GM12878 (cell line): Measurements from ENCODE around the gene PKD1L1. TPM values are rescaled to one million over a fixed set of nuclear protein-coding genes. Genes with fewer than 3 reads are reported as not detected.

ENCODE experiments used
- ATAC-seq: fragments of 200-7000 bp; cut with Tn5 transposase; 3 replicates; pipeline ENCODE4 v1.9.1; 2020; ENCODE audit warnings: mild to moderate bottlenecking, moderate library complexity
- BruUV-seq: library from RNA; stranded (reverse); fragments of 400-500 nt; replicated peaks from 2 replicates; lab custom pipeline; 2021; lab: Mats Ljungman, UMichigan
- CTCF ChIA-PET: fragments of 300-600 bp; sonication (Branson Sonifier 250); formaldehyde crosslinking; extraction: SDS; loops from one replicate; lab custom pipeline; 2021; ENCODE audit warnings: inconsistent platforms; lab: Yijun Ruan, JAX
- POLR2A ChIA-PET: fragments of 350-600 bp; formaldehyde crosslinking; extraction: SDS; loops from one replicate; lab custom pipeline; 2021; ENCODE audit warnings: inconsistent platforms; lab: Charles Lee
- RAD21 ChIA-PET: fragments of 300-600 bp; sonication (Branson Sonifier 250); formaldehyde crosslinking; loops from one replicate; lab custom pipeline; 2023; ENCODE audit warnings: antibody characterized with exemption; ENCODE audit not compliant: unreplicated experiment; lab: Charles Lee
- SMC1A ChIA-PET: fragments of 300-600 bp; sonication (Branson Sonifier 250); formaldehyde crosslinking; loops from one replicate; lab custom pipeline; 2023; ENCODE audit not compliant: unreplicated experiment, uncharacterized antibody; lab: Charles Lee
- DNase-seq: peaks from one replicate; pipeline ENCODE4 v3.0.0-alpha.2; 2011; ENCODE audit warnings: low read depth, low spot score
- FAIRE-seq: peaks from 3 replicates; lab custom pipeline; 2011; peaks lifted over from hg19 to GRCh38; lab: Jason Lieb, UNC
- H2AFZ ChIP-seq: 2 replicates; pipeline ENCODE4 v1.6.0; 2011; ENCODE audit warnings: low read depth, low read length, control low read depth; ENCODE audit not compliant: control insufficient read depth
- H3K27ac ChIP-seq: 2 replicates; pipeline ENCODE4 v1.5.1; 2011; ENCODE audit warnings: control low read depth; ENCODE audit not compliant: control insufficient read depth, insufficient read depth
- H3K27me3 ChIP-seq, 2 experiments: replicated peaks in 1 of 2; 2 replicates each; pipeline versions ENCODE4 v1.6.0 to v1.6.1; 2011; ENCODE audit warnings: low read length in 1 of 2; ENCODE audit not compliant: control insufficient read depth in 2 of 2, insufficient read depth in 2 of 2
- H3K36me3 ChIP-seq, 2 experiments: 2 replicates each; pipeline ENCODE4 v1.5.1; 2011; ENCODE audit warnings: low read length in 1 of 2; ENCODE audit not compliant: control insufficient read depth in 2 of 2, insufficient read depth in 2 of 2
- H3K4me1 ChIP-seq: 2 replicates; pipeline ENCODE4 v1.6.1; 2011; ENCODE audit warnings: mild to moderate bottlenecking, low read length, moderate library complexity, mixed read lengths; ENCODE audit not compliant: control insufficient read depth, insufficient read depth
- H3K4me2 ChIP-seq: 2 replicates; pipeline ENCODE4 v1.6.0; 2011; ENCODE audit warnings: control low read depth; ENCODE audit not compliant: control insufficient read depth, insufficient read depth
- H3K4me3 ChIP-seq: fragments of 200-600 bp; sonication (generic); 2 replicates; pipeline ENCODE4 v1.5.1; 2016
- H3K79me2 ChIP-seq: 2 replicates; pipeline ENCODE4 v1.6.0; 2011; ENCODE audit warnings: low read length; ENCODE audit not compliant: control insufficient read depth, insufficient read depth
- H3K9ac ChIP-seq: 2 replicates; pipeline ENCODE4 v1.8.0; 2011; ENCODE audit warnings: low read length, control low read depth, mixed read lengths; ENCODE audit not compliant: control insufficient read depth, insufficient read depth
- H3K9me3 ChIP-seq: replicated peaks from 3 replicates; pipeline ENCODE4 v1.5.1; 2011; ENCODE audit warnings: mild to moderate bottlenecking, low read length; ENCODE audit not compliant: control insufficient read depth, insufficient read depth
- H4K20me1 ChIP-seq: 2 replicates; pipeline ENCODE4 v1.6.0; 2011; ENCODE audit not compliant: control insufficient read depth, insufficient read depth
- HCFC1 ChIP-seq: fragments of 150-350 bp; IDR thresholded peaks from 2 replicates; pipeline ENCODE4 v1.6.1; 2014; ENCODE audit warnings: low read length
- MYC ChIP-seq: IDR thresholded peaks from 2 replicates; pipeline ENCODE4 v1.6.1; 2011; ENCODE audit warnings: mild to moderate bottlenecking, low read length, moderate library complexity, inconsistent platforms; ENCODE audit not compliant: insufficient read depth, insufficient replicate concordance, insufficient read length, severe bottlenecking
- RAD21 ChIP-seq: IDR thresholded peaks from 2 replicates; pipeline ENCODE4 v1.6.1; 2011; ENCODE audit warnings: mild to moderate bottlenecking, low read depth, low read length, moderate library complexity; ENCODE audit not compliant: insufficient read depth
- RELA ChIP-seq: fragments of 450-650 bp; IDR thresholded peaks from 2 replicates; pipeline ENCODE4 v1.8.0; 2014; ENCODE audit warnings: borderline replicate concordance; ENCODE audit not compliant: partially characterized antibody
- SUZ12 ChIP-seq: fragments of 200-600 bp; sonication (generic); IDR thresholded peaks from one replicate; pipeline ENCODE4 v1.6.1; 2018; ENCODE audit warnings: antibody characterized with exemption, mild to moderate bottlenecking; ENCODE audit not compliant: unreplicated experiment
- YBX1 ChIP-seq: fragments of 450-650 bp; IDR thresholded peaks from 2 replicates; pipeline ENCODE4 v1.6.1; 2016; ENCODE audit warnings: antibody characterized with exemption
- WGBS: methylation state at CpG from one replicate; pipeline ENCODE4 v1.1.6; 2016; ENCODE audit warnings: low lambda C conversion rate; ENCODE audit not compliant: insufficient replicate concordance, insufficient coverage; ENCODE audit errors: missing lambda C conversion rate; 5-methylcytosine and 5-hydroxymethylcytosine counted together
- in situ Hi-C: fragments of 300-500 bp; cut with MboI; formaldehyde crosslinking; loops from 9 replicates; pipeline ENCODE4 v1.14.3; 2018; ENCODE audit warnings: mixed read lengths
- intact Hi-C: fragments of 100-400 bp; cut with micrococcal nuclease; formaldehyde crosslinking; loops from one replicate; pipeline ENCODE4 v1.14.2; 2022; ENCODE audit not compliant: unreplicated experiment
- polyA plus RNA-seq, 11 experiments: library from polyadenylated mRNA; depleted of rRNA in 4 of 11; unstranded in 6 of 11; stranded (reverse) in 5 of 11; fragments of >200 nt; fragmentation: Nextera tagmentation in 4 of 11; fragmentation: Illumina TruSeq in 1 of 11; extraction: Ambion mirVana in 4 of 11; extraction: Trizol in 1 of 11; gene quantifications; 1 replicate in 1 of 11; 2 replicates in 10 of 11; pipeline versions ENCODE4 v1.2.1 to v1.2.3, GENCODE V29; 2011 to 2016; ENCODE audit warnings: inconsistent platforms in 2 of 11, missing spikeins in 2 of 11, low read depth in 1 of 11
- total RNA-seq, 4 experiments: library from RNA; depleted of rRNA in 3 of 4; stranded (reverse); fragments of >200 nt in 3 of 4; fragmentation: Illumina TruSeq in 1 of 4; extraction: Trizol in 1 of 4; gene quantifications; 2 replicates each; pipeline versions ENCODE4 v1.2.1 to v1.2.3, GENCODE V29; 2013 to 2021
- TF ChIP-seq, protein P1 (sequence below): IDR thresholded peaks from 2 replicates; pipeline ENCODE4 v1.6.1; 2011; ENCODE audit warnings: low read depth, mild to moderate bottlenecking, low read length, moderate library complexity, borderline replicate concordance; ENCODE audit errors: extremely low read depth
- TF ChIP-seq, protein P2 (sequence below): IDR thresholded peaks from 2 replicates; pipeline ENCODE4 v1.6.1; 2012; ENCODE audit warnings: low read depth, low read length, improper control_type of control experiment

Gene PKD1L1
- total and polyA plus RNA-seq, 10 of the 15 experiments (the other 5 are each of a cell fraction or from before 2014, with no cell fraction given): under 0.01 to 0.05 (median 0.02) TPM; not detected in 3

GRCh38 chr7:47932016-47932415, 16.2 kb downstream of the PKD1L1 start:
- no peak overlapping the region for H3K9ac ChIP-seq
- no peak overlapping the region for H3K4me3 ChIP-seq
- ATAC-seq (no peak), DNase-seq (no peak), FAIRE-seq (no peak)
- WGBS: 30% methylated on average over 6 of the region's 6 CpGs
- in situ Hi-C loops (loop anchor here (25.0 kb wide), 1 partner anchor 1830 kb away; the partner anchor contains the start of gene VWC2), intact Hi-C loops (no loop called here)
- no peak overlapping the region for H2AFZ ChIP-seq
- H3K79me2 ChIP-seq: no peaks in the 10 kb centered on the region
- peaks cover 0 to 3% of the 10 kb centered on the region in 2 experiments; a peak in 2 of 4 replicates for H3K27me3 ChIP-seq
- H3K27ac ChIP-seq: no peak overlapping the region
- no peaks in the 10 kb centered on the region for H4K20me1 ChIP-seq
- TF ChIP-seq, protein P1, sequence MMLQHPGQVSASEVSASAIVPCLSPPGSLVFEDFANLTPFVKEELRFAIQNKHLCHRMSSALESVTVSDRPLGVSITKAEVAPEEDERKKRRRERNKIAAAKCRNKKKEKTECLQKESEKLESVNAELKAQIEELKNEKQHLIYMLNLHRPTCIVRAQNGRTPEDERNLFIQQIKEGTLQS: no peak
- TF ChIP-seq, protein P2, sequence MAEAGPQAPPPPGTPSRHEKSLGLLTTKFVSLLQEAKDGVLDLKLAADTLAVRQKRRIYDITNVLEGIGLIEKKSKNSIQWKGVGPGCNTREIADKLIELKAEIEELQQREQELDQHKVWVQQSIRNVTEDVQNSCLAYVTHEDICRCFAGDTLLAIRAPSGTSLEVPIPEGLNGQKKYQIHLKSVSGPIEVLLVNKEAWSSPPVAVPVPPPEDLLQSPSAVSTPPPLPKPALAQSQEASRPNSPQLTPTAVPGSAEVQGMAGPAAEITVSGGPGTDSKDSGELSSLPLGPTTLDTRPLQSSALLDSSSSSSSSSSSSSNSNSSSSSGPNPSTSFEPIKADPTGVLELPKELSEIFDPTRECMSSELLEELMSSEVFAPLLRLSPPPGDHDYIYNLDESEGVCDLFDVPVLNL: no peak
- TF ChIP-seq HCFC1: no peak
- no peak for TF ChIP-seq SUZ12
- TF ChIP-seq YBX1: no peak
- TF ChIP-seq RELA: no peak
- no peak for TF ChIP-seq RAD21
- no peak for TF ChIP-seq MYC
- no TSS peak for BruUV-seq
- no peaks in the 10 kb centered on the region for H3K9me3 ChIP-seq
- ChIA-PET SMC1A (interaction anchor here (1.3 kb wide), 1 partner anchor 13 kb away, joined by 3 read pairs; no protein-coding TSS in a partner anchor), CTCF (no interaction called here), RAD21 (no interaction called here), POLR2A (no interaction called here)
- H3K4me2 ChIP-seq: no peak overlapping the region
- H3K36me3 ChIP-seq: no peaks in the 10 kb centered on the region
- H3K4me1 ChIP-seq: peaks cover 15% of the 10 kb centered on the region
